ENCODE measurements around the gene CCND2.
A peak's percentile ranks its signal among the peaks of the same experiment; 100 is the strongest.

Gene CCND2

GRCh38 chr12:4256043-4256826 is 17.3 kb upstream of the CCND2 start:
- DNase-seq (ENCODE audit: low spot score): no peak

GRCh38 chr12:4257442-4257841 is 16.1 kb upstream of the CCND2 start:
- no peak for DNase-seq (ENCODE audit: low spot score)

- no peak for DNase-seq (ENCODE audit: low spot score)
These were observed 14.5 kb upstream of the CCND2 start for GRCh38 chr12:4259099-4259498.

- no peak for DNase-seq (ENCODE audit: low spot score)
These were observed 11.9 kb upstream of the CCND2 start for GRCh38 chr12:4261655-4262054.

GRCh38 chr12:4265280-4265679 is 8.3 kb upstream of the CCND2 start:
- no peak for DNase-seq (ENCODE audit: low spot score)

- DNase-seq (ENCODE audit: low spot score): no peak
These were observed 6.6 kb upstream of the CCND2 start for GRCh38 chr12:4266990-4267389.

GRCh38 chr12:4267704-4268328 is 5.7 kb upstream of the CCND2 start:
- DNase-seq (ENCODE audit: low spot score): no peak

- DNase-seq (ENCODE audit: low spot score): no peak
These were observed 5.0 kb upstream of the CCND2 start for GRCh38 chr12:4268329-4269181.

GRCh38 chr12:4269279-4269991 is 4.1 kb upstream of the CCND2 start:
- peak; percentile 32 for DNase-seq (ENCODE audit: low spot score)

GRCh38 chr12:4270016-4270830 is 3.3 kb upstream of the CCND2 start:
- DNase-seq (ENCODE audit: low spot score): no peak

GRCh38 chr12:4270831-4271716 is 2.5 kb upstream of the CCND2 start:
- DNase-seq (ENCODE audit: low spot score): no peak

- DNase-seq (ENCODE audit: low spot score): peak; percentile 42
These were observed 1.7 kb upstream of the CCND2 start for GRCh38 chr12:4271717-4272423.

- DNase-seq (ENCODE audit: low spot score): no peak
These were observed 914 bp upstream of the CCND2 start for GRCh38 chr12:4272424-4273272.

- no peak for DNase-seq (ENCODE audit: low spot score)
These were observed 300 bp upstream of the CCND2 start for GRCh38 chr12:4273273-4273651.

- no peak for DNase-seq (ENCODE audit: low spot score)
These were observed 944 bp downstream of the CCND2 start for GRCh38 chr12:4274396-4275015.

GRCh38 chr12:4275016-4275869 is 1.7 kb downstream of the CCND2 start:
- DNase-seq (ENCODE audit: low spot score): no peak

- DNase-seq (ENCODE audit: low spot score): no peak
These were observed 2.3 kb downstream of the CCND2 start for GRCh38 chr12:4275870-4276301.
